Mesenchymal stem cell (in vitro differentiated cells and primary cell): ENCODE results near the gene SH3BP2.
A peak's percentile ranks its signal among the peaks of the same experiment; 100 is the strongest.

Experiments used
- DNase-seq: peaks from one replicate; pipeline ENCODE4 v3.0.0-alpha.2; 2013
- H2AFZ ChIP-seq: one replicate; pipeline ENCODE4 v1.6.1; 2013; ENCODE audit warnings: low read depth, mild to moderate bottlenecking, control low read depth, inconsistent platforms, low read length, moderate library complexity
- H2AK5ac ChIP-seq: 2 replicates; pipeline ENCODE4 v1.6.1; 2013; ENCODE audit warnings: low read length, moderate library complexity, mild to moderate bottlenecking, inconsistent platforms; ENCODE audit not compliant: severe bottlenecking
- H2BK120ac ChIP-seq: one replicate; pipeline ENCODE4 v1.6.1; 2013; ENCODE audit warnings: low read depth, mild to moderate bottlenecking, inconsistent platforms, low read length, moderate library complexity
- H2BK12ac ChIP-seq, 2 experiments: one replicate each; pipeline ENCODE4 v1.6.1; 2013; ENCODE audit warnings: inconsistent platforms in 2 of 2, low read length in 2 of 2, mild to moderate bottlenecking in 2 of 2, moderate library complexity in 2 of 2, control low read depth in 1 of 2
- H2BK15ac ChIP-seq: one replicate; pipeline ENCODE4 v1.6.1; 2013; ENCODE audit warnings: mild to moderate bottlenecking, low read depth, inconsistent platforms; ENCODE audit not compliant: poor library complexity, severe bottlenecking
- H2BK5ac ChIP-seq: 2 replicates; pipeline ENCODE4 v1.6.1; 2013; ENCODE audit warnings: low read depth, mild to moderate bottlenecking, low read length, control low read depth, inconsistent platforms; ENCODE audit not compliant: poor library complexity, severe bottlenecking
- H3K14ac ChIP-seq, 2 experiments: one replicate each; pipeline ENCODE4 v1.6.1; 2013; ENCODE audit warnings: inconsistent platforms in 2 of 2, low read length in 2 of 2, control low read depth in 1 of 2, mild to moderate bottlenecking in 1 of 2, moderate library complexity in 1 of 2
- H3K18ac ChIP-seq, 2 experiments: one replicate each; pipeline ENCODE4 v1.6.1; 2013; ENCODE audit warnings: inconsistent platforms in 2 of 2, low read length in 2 of 2, control low read depth in 1 of 2, low read depth in 1 of 2, mild to moderate bottlenecking in 1 of 2
- H3K23ac ChIP-seq, 2 experiments: one replicate each; pipeline ENCODE4 v1.6.1; 2013; ENCODE audit warnings: inconsistent platforms in 2 of 2, low read length in 2 of 2, mild to moderate bottlenecking in 2 of 2, moderate library complexity in 2 of 2, control low read depth in 1 of 2
- H3K27ac ChIP-seq: 2 replicates; pipeline ENCODE4 v1.5.1; 2013; ENCODE audit warnings: mild to moderate bottlenecking, moderate library complexity, low read length, control low read depth, inconsistent platforms; ENCODE audit not compliant: poor library complexity, severe bottlenecking
- H3K27me3 ChIP-seq, 2 experiments: 2 replicates each; pipeline versions ENCODE4 v1.6.1 to v1.7.0; 2013; ENCODE audit warnings: low read length in 2 of 2, mild to moderate bottlenecking in 2 of 2, moderate library complexity in 2 of 2, control low read depth in 1 of 2, inconsistent platforms in 1 of 2; ENCODE audit not compliant: control insufficient read depth in 1 of 2, insufficient read depth in 1 of 2
- H3K36me3 ChIP-seq, 2 experiments: 2 replicates each; pipeline versions ENCODE4 v1.6.1 to v1.7.0; 2013; ENCODE audit warnings: low read length in 2 of 2, control low read depth in 1 of 2, inconsistent platforms in 1 of 2, low read depth in 1 of 2, mild to moderate bottlenecking in 1 of 2; ENCODE audit not compliant: insufficient read depth in 2 of 2, control insufficient read depth in 1 of 2
- H3K4ac ChIP-seq, 2 experiments: one replicate each; pipeline ENCODE4 v1.6.1; 2013; ENCODE audit warnings: inconsistent platforms in 2 of 2, low read length in 2 of 2, mild to moderate bottlenecking in 2 of 2, moderate library complexity in 2 of 2, control low read depth in 1 of 2, low read depth in 1 of 2
- H3K4me1 ChIP-seq: 2 replicates; pipeline ENCODE4 v1.6.1; 2013; ENCODE audit warnings: low read depth, low read length, control low read depth; ENCODE audit not compliant: control insufficient read depth, insufficient read depth
- H3K4me2 ChIP-seq: 2 replicates; pipeline ENCODE4 v1.6.1; 2013; ENCODE audit warnings: low read length, mild to moderate bottlenecking, inconsistent platforms; ENCODE audit not compliant: poor library complexity, severe bottlenecking
- H3K4me3 ChIP-seq, 2 experiments: 2 replicates each; pipeline versions ENCODE4 v1.5.1 to v1.7.0; 2013; ENCODE audit warnings: low read length in 2 of 2, mild to moderate bottlenecking in 2 of 2, control low read depth in 1 of 2, low read depth in 1 of 2; ENCODE audit not compliant: insufficient read depth in 1 of 2
- H3K79me1 ChIP-seq: replicated peaks from 2 replicates; pipeline ENCODE4 v1.6.1; 2013; ENCODE audit warnings: mild to moderate bottlenecking, control low read depth, low read length, inconsistent platforms; ENCODE audit not compliant: poor library complexity, severe bottlenecking
- H3K9ac ChIP-seq: 2 replicates; pipeline ENCODE4 v1.7.0; 2013; ENCODE audit warnings: mild to moderate bottlenecking, low read length, moderate library complexity
- H3K9me3 ChIP-seq: 2 replicates; pipeline ENCODE4 v1.7.0; 2013; ENCODE audit warnings: mild to moderate bottlenecking, low read length; ENCODE audit not compliant: control insufficient read depth
- H4K8ac ChIP-seq: one replicate; pipeline ENCODE4 v1.6.1; 2013; ENCODE audit warnings: inconsistent platforms, mild to moderate bottlenecking, low read length, moderate library complexity
- H4K91ac ChIP-seq: one replicate; pipeline ENCODE4 v1.6.1; 2013; ENCODE audit warnings: mild to moderate bottlenecking, low read length, inconsistent platforms
- WGBS: methylation state at CpG from one replicate; pipeline ENCODE4 v1.1.7; 2013; ENCODE audit warnings: mixed read lengths; 5-methylcytosine and 5-hydroxymethylcytosine counted together

SH3BP2 gene

GRCh38 chr4:2787230-2788100 lies 5.4 kb upstream of the SH3BP2 start:
- Histone ChIP-seq H3K9ac (no peak overlapping the region), H3K36me3 (no peaks in the 10 kb centered on the region), H3K4me3 (no peak overlapping the region), H3K27me3 (peaks cover 0 to 4% of the 10 kb centered on the region in 2 experiments), H3K4ac (no peak overlapping the region), H2BK120ac (no peak overlapping the region), H3K14ac (peak overlapping the region in 1 of 2 experiments; percentile 46), H4K91ac (no peak overlapping the region), H3K18ac (peak overlapping the region in 1 of 2 experiments; percentile 59), H4K8ac (no peak overlapping the region), H2BK5ac (no peak overlapping the region), H3K79me1 (no peaks in the 10 kb centered on the region), H3K4me2 (no peak overlapping the region), H2AK5ac (peak overlapping the region; percentile 9), H2AFZ (no peak overlapping the region), H3K4me1 (peaks cover 10% of the 10 kb centered on the region), H2BK15ac (peak overlapping the region; percentile 90), H3K9me3 (peaks cover 5% of the 10 kb centered on the region), H3K27ac (no peak overlapping the region), H3K23ac (no peak overlapping the region), H2BK12ac (no peak overlapping the region)
- WGBS: 82% methylated on average over 18 of the region's 18 CpGs
- DNase-seq: no peak

- Histone ChIP-seq H3K18ac (peak overlapping the region in 1 of 2 experiments; percentile 59), H3K79me1 (no peaks in the 10 kb centered on the region), H2BK12ac (no peak overlapping the region), H4K8ac (no peak overlapping the region), H3K23ac (no peak overlapping the region), H2AFZ (no peak overlapping the region), H2AK5ac (no peak overlapping the region), H4K91ac (no peak overlapping the region), H3K36me3 (no peaks in the 10 kb centered on the region), H2BK120ac (no peak overlapping the region), H3K9ac (no peak overlapping the region), H3K14ac (peak overlapping the region in 1 of 2 experiments; percentile 78), H3K27ac (no peak overlapping the region), H3K4me2 (no peak overlapping the region), H3K9me3 (no peaks in the 10 kb centered on the region), H3K4me3 (no peak overlapping the region), H3K4me1 (peaks cover 12% of the 10 kb centered on the region), H2BK5ac (no peak overlapping the region), H3K27me3 (peaks cover 0 to 4% of the 10 kb centered on the region in 2 experiments), H2BK15ac (no peak overlapping the region), H3K4ac (no peak overlapping the region)
- WGBS: 94% methylated on average over 7 of the region's 7 CpGs
- DNase-seq: no peak
Observed at GRCh38 chr4:2788101-2788500, 4.8 kb upstream of the SH3BP2 start.

- no peaks in the 10 kb centered on the region for H3K79me1 ChIP-seq
- no peak overlapping the region for H4K91ac ChIP-seq
- no peak overlapping the region for H3K4ac ChIP-seq
Observed at GRCh38 chr4:2788532-2789103, 4.3 kb upstream of the SH3BP2 start.

GRCh38 chr4:2789351-2789750 lies 3.5 kb upstream of the SH3BP2 start:
- no peak overlapping the region for H3K4me3 ChIP-seq
- no peak overlapping the region for H2BK15ac ChIP-seq
- WGBS: 95% methylated on average over 5 of the region's 5 CpGs
- no peak overlapping the region for H3K4ac ChIP-seq
- no peak overlapping the region for H3K9ac ChIP-seq
- peak overlapping the region; percentile 54 for H4K91ac ChIP-seq
- H3K14ac ChIP-seq: no peak overlapping the region
- H3K27me3 ChIP-seq: no peaks in the 10 kb centered on the region
- no peak overlapping the region for H3K23ac ChIP-seq
- no peak overlapping the region for H4K8ac ChIP-seq
- H2AK5ac ChIP-seq: no peak overlapping the region
- no peak overlapping the region for H2BK120ac ChIP-seq
- H2BK12ac ChIP-seq: no peak overlapping the region
- H3K27ac ChIP-seq: no peak overlapping the region
- peaks cover 21% of the 10 kb centered on the region for H3K4me1 ChIP-seq
- no peak overlapping the region for H2BK5ac ChIP-seq
- no peaks in the 10 kb centered on the region for H3K9me3 ChIP-seq
- no peak overlapping the region for H2AFZ ChIP-seq
- H3K18ac ChIP-seq: no peak overlapping the region
- DNase-seq: no peak
- H3K36me3 ChIP-seq: no peaks in the 10 kb centered on the region
- no peak overlapping the region for H3K4me2 ChIP-seq
- no peaks in the 10 kb centered on the region for H3K79me1 ChIP-seq

More at GRCh38 chr4:2788532-2789103, 4.3 kb upstream of the SH3BP2 start:
- Histone ChIP-seq H4K8ac (no peak overlapping the region), H3K4me1 (peaks cover 13% of the 10 kb centered on the region), H2BK5ac (no peak overlapping the region), H3K9me3 (no peaks in the 10 kb centered on the region), H3K4me3 (no peak overlapping the region), H2BK120ac (no peak overlapping the region), H3K9ac (no peak overlapping the region), H3K4me2 (no peak overlapping the region), H3K27ac (no peak overlapping the region), H3K23ac (no peak overlapping the region), H3K18ac (peak overlapping the region in 1 of 2 experiments; percentile 28), H3K36me3 (no peaks in the 10 kb centered on the region), H2AK5ac (no peak overlapping the region), H2BK12ac (peak overlapping the region; percentile 49 to 74), H2BK15ac (no peak overlapping the region), H3K14ac (peak overlapping the region in 1 of 2 experiments; percentile 78), H2AFZ (no peak overlapping the region), H3K27me3 (peaks cover 0 to 4% of the 10 kb centered on the region in 2 experiments)
- no peak for DNase-seq
- WGBS: 87% methylated on average over 3 of the region's 4 CpGs
